Measurements from ENCODE around the gene FBLN2. TPM values are rescaled to one million over a fixed set of nuclear protein-coding genes. Genes with fewer than 3 reads are reported as not detected.

The FBLN2 gene
- total RNA-seq, 2 donors from 2014 or later: 12.8 to 318 TPM

- H3K27me3 ChIP-seq (replicated peaks; ENCODE audit: insufficient read depth): no peaks in the 10 kb centered on the region
- intact Hi-C loops (cut with DNase I): no loop called here
- no peaks in the 10 kb centered on the region for H3K4me1 ChIP-seq (replicated peaks)
- no peak overlapping the region for H3K4me3 ChIP-seq
- H3K9me3 ChIP-seq: no peaks in the 10 kb centered on the region
- no peak for TF ChIP-seq POLR2AphosphoS5 (IDR thresholded peaks at IDR 0.05)
- TF ChIP-seq POLR2A (IDR thresholded peaks at IDR 0.05): no peak
- no peak for TF ChIP-seq CTCF (IDR thresholded peaks at IDR 0.05)
- no peak for DNase-seq (ENCODE audit: low spot score)
- WGBS: 84% methylated on average over 17 of the region's 17 CpGs
- H3K36me3 ChIP-seq: no peaks in the 10 kb centered on the region
- no peak overlapping the region for H3K27ac ChIP-seq
These were observed 16.9 kb downstream of the FBLN2 start for GRCh38 chr3:13565581-13566452.

GRCh38 chr3:13566453-13566748 is 17.5 kb downstream of the FBLN2 start:
- DNase-seq (ENCODE audit: low spot score): no peak
- WGBS: 88% methylated on average over 5 of the region's 5 CpGs
- Histone ChIP-seq H3K27ac (no peak overlapping the region), H3K4me1 (replicated peaks) (no peaks in the 10 kb centered on the region), H3K27me3 (replicated peaks; ENCODE audit: insufficient read depth) (no peaks in the 10 kb centered on the region), H3K4me3 (no peak overlapping the region), H3K36me3 (no peaks in the 10 kb centered on the region), H3K9me3 (no peaks in the 10 kb centered on the region)
- intact Hi-C loops (cut with DNase I): no loop called here
- TF ChIP-seq POLR2A (IDR thresholded peaks at IDR 0.05): no peak
- TF ChIP-seq POLR2AphosphoS5 (IDR thresholded peaks at IDR 0.05): no peak
- no peak for TF ChIP-seq CTCF (IDR thresholded peaks at IDR 0.05)

GRCh38 chr3:13566769-13567310 is 17.9 kb downstream of the FBLN2 start:
- WGBS: 83% methylated on average over 9 of the region's 9 CpGs
- H3K4me1 ChIP-seq (replicated peaks): no peaks in the 10 kb centered on the region

GRCh38 chr3:13567684-13568514 is 19.0 kb downstream of the FBLN2 start:
- TF ChIP-seq POLR2A (IDR thresholded peaks at IDR 0.05): no peak
- no peak for TF ChIP-seq CTCF (IDR thresholded peaks at IDR 0.05)
- no peak for TF ChIP-seq POLR2AphosphoS5 (IDR thresholded peaks at IDR 0.05)
- Histone ChIP-seq H3K27ac (no peak overlapping the region), H3K4me1 (replicated peaks) (no peaks in the 10 kb centered on the region), H3K9me3 (no peaks in the 10 kb centered on the region), H3K27me3 (replicated peaks; ENCODE audit: insufficient read depth) (no peaks in the 10 kb centered on the region), H3K36me3 (no peaks in the 10 kb centered on the region), H3K4me3 (no peak overlapping the region)
- WGBS: 87% methylated on average over 20 of the region's 20 CpGs
- intact Hi-C loops (cut with DNase I): no loop called here
- no peak for DNase-seq (ENCODE audit: low spot score)

More at GRCh38 chr3:13566769-13567310, 17.9 kb downstream of the FBLN2 start:
- H3K4me3 ChIP-seq: no peak overlapping the region
- H3K27me3 ChIP-seq (replicated peaks; ENCODE audit: insufficient read depth): no peaks in the 10 kb centered on the region
- no peaks in the 10 kb centered on the region for H3K9me3 ChIP-seq
- no peak for TF ChIP-seq POLR2A (IDR thresholded peaks at IDR 0.05)
- no peak for TF ChIP-seq CTCF (IDR thresholded peaks at IDR 0.05)
- no peak for TF ChIP-seq POLR2AphosphoS5 (IDR thresholded peaks at IDR 0.05)
- H3K36me3 ChIP-seq: no peaks in the 10 kb centered on the region
- DNase-seq (ENCODE audit: low spot score): no peak
- intact Hi-C loops (cut with DNase I): no loop called here
- H3K27ac ChIP-seq: no peak overlapping the region
